Heart left ventricle (tissue), 16 donors: Measurements from ENCODE around the gene NEURL3. TPM values are rescaled to one million over a fixed set of nuclear protein-coding genes. Genes with fewer than 3 reads are reported as not detected.
A peak's percentile ranks its signal among the peaks of the same experiment; 100 is the strongest.
"Not testable (repeated sequence)": the region's sequence is repeated elsewhere in the genome, so short reads cannot be mapped to it uniquely, and the experiment has no call there.

Source experiments
- ATAC-seq, 4 donors: fragments of 200-7000 bp; cut with Tn5 transposase; one replicate each; pipeline ENCODE4 v1.9.1; 2020 to 2022; ENCODE audit warnings: moderate library complexity in 4 of 4, mild to moderate bottlenecking in 3 of 4, moderate number of reproducible peaks in 1 of 4
- DNase-seq, 5 donors: peaks; one replicate each; pipeline ENCODE4 v3.0.0-alpha.2; 2020
- H3K27ac ChIP-seq, 12 donors: fragments of 200-600 bp; sonication (generic) in 4 of 12; one replicate each; pipeline versions ENCODE4 v1.5.0 to v1.8.0; 2016 to 2022; ENCODE audit warnings: mild to moderate bottlenecking in 2 of 12
- H3K27me3 ChIP-seq, 9 donors: fragments of 200-600 bp; sonication (generic) in 2 of 9; one replicate each; pipeline versions ENCODE4 v1.5.1 to v1.8.0; 2016 to 2022; ENCODE audit warnings: mild to moderate bottlenecking in 3 of 9
- H3K36me3 ChIP-seq, 9 donors: fragments of 200-600 bp; sonication (generic) in 2 of 9; one replicate each; pipeline versions ENCODE4 v1.5.0 to v1.8.0; 2018 to 2022; ENCODE audit warnings: mild to moderate bottlenecking in 2 of 9
- H3K4me1 ChIP-seq, 12 donors: fragments of 200-600 bp; sonication (generic) in 4 of 12; one replicate each; pipeline versions ENCODE4 v1.5.0 to v1.8.0; 2016 to 2022; ENCODE audit warnings: mild to moderate bottlenecking in 3 of 12
- H3K4me3 ChIP-seq, 12 donors: fragments of 200-600 bp; sonication (generic) in 4 of 12; one replicate each; pipeline versions ENCODE4 v1.5.0 to v1.8.0; 2017 to 2022; ENCODE audit warnings: mild to moderate bottlenecking in 9 of 12, moderate library complexity in 4 of 12
- H3K9me3 ChIP-seq, 12 donors: fragments of 200-600 bp; sonication (generic) in 4 of 12; one replicate each; pipeline versions ENCODE4 v1.5.0 to v1.8.0; 2016 to 2022; ENCODE audit warnings: mild to moderate bottlenecking in 1 of 12
- CTCF ChIP-seq, 12 donors: fragments of 200-600 bp; sonication (generic) in 4 of 12; IDR thresholded peaks; one replicate each; pipeline versions ENCODE4 v1.5.0 to v1.8.0; 2018 to 2022; ENCODE audit warnings: antibody characterized with exemption in 12 of 12, mild to moderate bottlenecking in 5 of 12
- POLR2A ChIP-seq, 2 donors: fragments of 450-650 bp; IDR thresholded peaks; one replicate each; pipeline ENCODE4 v1.6.1; 2017; ENCODE audit warnings: antibody characterized with exemption in 2 of 2, mild to moderate bottlenecking in 2 of 2, moderate library complexity in 2 of 2
- WGBS, 4 donors: extraction: QIAGEN DNeasy Blood & Tissue Kit in 2 of 4; methylation state at CpG; one replicate each; pipeline versions ENCODE4 v1.1.5 to v1.1.7; 2013 to 2018; 5-methylcytosine and 5-hydroxymethylcytosine counted together
- intact Hi-C, 10 donors: fragments of 100-400 bp; cut with DNase I; formaldehyde crosslinking; loops; one replicate each; pipeline versions ENCODE4 v1.11.1 to v1.14.2; 2022
- polyA plus RNA-seq, 2 donors: library from polyadenylated mRNA; stranded (reverse); fragments of 200-250 nt; gene quantifications; one replicate each; pipeline ENCODE4 v1.2.3, GENCODE V29; 2013
- total RNA-seq, 9 donors: library from RNA; depleted of rRNA in 2 of 9; stranded (reverse); fragments of >200 nt in 2 of 9; fragmentation: NEBNext Ultra II Directional in 3 of 9; extraction: Animal tissue kit (Norgen Biotek cat#: 25700) in 3 of 9; gene quantifications; one replicate each; pipeline versions ENCODE4 v1.1.0 to v1.2.4, GENCODE V29; 2016 to 2023
- donor health status: ischemic (EF 13 %, LVEDD 7.1; RV severe dilation, severe dysfunction).
- donor health status: healthy with polysubstance abuse.
- donor health status: DM: no; HTN: yes; CAD: no.
- donor health status: DM: no; HTN: no; CAD: no.
- donor health status: ischemic (EF 25% LVEDD 6.9; RV normal size, moderate dysfunction).
- donor health status: ischemic (EF 25% LVEDD 5.7; RV mildly dilated, moderate dysfunction).
- donor health status: healthy.
- donor health status: DM: yes; HTN: yes; CAD: no.
- donor health status: ischemic (EF 35%, LVEDD 5.7; RV mildly dilated, moderate dysfunction).
- donor health status: nonischemic (EF 11% LVEDD 7.7; RV severe dilation, severe dysfunction).
- donor health status: DM: yes; HTN: yes; CAD: no.
- donor health status: PGD.
- donor health status: ischemic (EF 29% LVEDD 5.4; RV normal size, mild dysfunction).
- donor health status: nonischemic (EF 23%, LVEDD 6.1; RV moderate dilation, normal function).

The NEURL3 gene
- total and polyA plus RNA-seq, 11 donors: 0.07 to 0.75 (median 0.27) TPM; not detected in 8

GRCh38 chr2:96464061-96464460 lies 41.1 kb downstream of the NEURL3 start:
- H3K4me3 ChIP-seq: no peak overlapping the region
- H3K36me3 ChIP-seq: no peaks in the 10 kb centered on the region
- no peak for TF ChIP-seq POLR2A (IDR thresholded peaks at IDR 0.05)
- no peak for TF ChIP-seq CTCF (IDR thresholded peaks at IDR 0.05)
- ATAC-seq (no peak), DNase-seq (no peak)
- no peaks in the 10 kb centered on the region for H3K27me3 ChIP-seq
- no peaks in the 10 kb centered on the region for H3K4me1 ChIP-seq
- peaks cover 0 to 14% (median 4%) of the 10 kb centered on the region in 12 donors for H3K9me3 ChIP-seq
- WGBS, 4 donors: 74 to 92% (median 88%) methylated on average over 3 of the region's 3 CpGs
- no peak overlapping the region for H3K27ac ChIP-seq
- intact Hi-C loops: no loop called here

GRCh38 chr2:96463119-96463518 lies 42.0 kb downstream of the NEURL3 start:
- no peaks in the 10 kb centered on the region for H3K4me1 ChIP-seq
- ATAC-seq (no peak), DNase-seq (no peak)
- peaks cover 0 to 21% (median 7%) of the 10 kb centered on the region in 12 donors for H3K9me3 ChIP-seq
- H3K27me3 ChIP-seq: no peaks in the 10 kb centered on the region
- H3K27ac ChIP-seq: no peak overlapping the region
- TF ChIP-seq CTCF (IDR thresholded peaks at IDR 0.05) (no peak), POLR2A (IDR thresholded peaks at IDR 0.05) (no peak)
- 72 to 80% (median 79%) methylated on average over 2 of the region's 2 CpGs for WGBS, 4 donors
- no peak overlapping the region for H3K4me3 ChIP-seq
- intact Hi-C loops: no loop called here
- H3K36me3 ChIP-seq: no peaks in the 10 kb centered on the region

GRCh38 chr2:96461616-96462015 lies 43.5 kb downstream of the NEURL3 start:
- ATAC-seq, intact Hi-C loops, H3K4me3 ChIP-seq, H3K4me1 ChIP-seq, H3K27ac ChIP-seq, H3K36me3 ChIP-seq, H3K27me3 ChIP-seq, DNase-seq: not testable (repeated sequence)
- peaks cover 0 to 27% (median 7%) of the 10 kb centered on the region in 12 donors for H3K9me3 ChIP-seq
- WGBS, 4 donors: 96 to 97% methylated on average over 24 to 25 of the region's 30 CpGs; no CpG with 5 or more reads in 2 of the 4 donors

- no peak overlapping the region for H3K4me3 ChIP-seq
- DNase-seq (no peak), ATAC-seq (no peak)
- H3K36me3 ChIP-seq: no peaks in the 10 kb centered on the region
- WGBS, 4 donors: 88 to 94% (median 91%) methylated on average over 6 of the region's 6 CpGs
- intact Hi-C loops: no loop called here
- no peaks in the 10 kb centered on the region for H3K27me3 ChIP-seq
- no peak overlapping the region for H3K27ac ChIP-seq
- H3K4me1 ChIP-seq: peaks cover 0 to 6% (median 0%) of the 10 kb centered on the region in 12 donors
- no peaks in the 10 kb centered on the region for H3K9me3 ChIP-seq
- TF ChIP-seq CTCF (IDR thresholded peaks at IDR 0.05): no peak
- TF ChIP-seq POLR2A (IDR thresholded peaks at IDR 0.05): no peak
Measured at GRCh38 chr2:96452053-96452452, 53.1 kb downstream of the NEURL3 start.

- no peaks in the 10 kb centered on the region for H3K9me3 ChIP-seq
- H3K36me3 ChIP-seq: no peaks in the 10 kb centered on the region
- H3K4me3 ChIP-seq: no peak overlapping the region
- H3K27me3 ChIP-seq: no peaks in the 10 kb centered on the region
- WGBS, 4 donors: 47 to 58% (median 51%) methylated on average over 6 of the region's 6 CpGs
- peaks cover 0 to 6% (median 0%) of the 10 kb centered on the region in 12 donors for H3K4me1 ChIP-seq
- TF ChIP-seq POLR2A (IDR thresholded peaks at IDR 0.05) (no peak), CTCF (IDR thresholded peaks at IDR 0.05) (no peak)
- intact Hi-C loops: no loop called here
- peak overlapping the region in 4 of 12 donors; percentile 18 to 49 (median 31) for H3K27ac ChIP-seq
- DNase-seq: no peak
- peak; percentile 38 to 72 (median 52) for ATAC-seq
Measured at GRCh38 chr2:96449637-96450036, 55.5 kb downstream of the NEURL3 start.
